ENCODE data around the gene CPM. TPM values are rescaled to one million over a fixed set of nuclear protein-coding genes. Genes with fewer than 3 reads are reported as not detected.
A peak's percentile ranks its signal among the peaks of the same experiment; 100 is the strongest.
"Not testable (repeated sequence)": the region's sequence is repeated elsewhere in the genome, so short reads cannot be mapped to it uniquely, and the experiment has no call there.

The CPM gene
- total RNA-seq, 2 experiments from 2014 or later: 1.1 to 6.1 TPM

- H3K27me3 Mint-ChIP-seq: no peaks in the 10 kb centered on the region
- peaks cover 16% of the 10 kb centered on the region for H3K4me1 Mint-ChIP-seq
- ATAC-seq (no peak), DNase-seq (no peak)
- no peaks in the 10 kb centered on the region for H3K9me3 Mint-ChIP-seq (ENCODE audit: low read depth)
- CTCF ChIA-PET: interaction anchor here (1.0 to 4.7 kb wide), 3 partner anchors 8 to 39 kb away, joined by 3 to 40 read pairs (median 3); no protein-coding TSS in a partner anchor
- no peak overlapping the region for H3K27ac Mint-ChIP-seq
- H3K36me3 Mint-ChIP-seq: peaks cover 50% of the 10 kb centered on the region
- no peak overlapping the region for H3K4me3 Mint-ChIP-seq
Measured at GRCh38 chr12:68828672-68829068, 104.3 kb downstream of the CPM start.

GRCh38 chr12:68827895-68828671, 104.9 kb downstream of the CPM start:
- H3K9me3 Mint-ChIP-seq (ENCODE audit: low read depth): no peaks in the 10 kb centered on the region
- ATAC-seq: no peak
- DNase-seq: no peak
- CTCF ChIA-PET: interaction anchor here (1.0 to 4.7 kb wide), 3 partner anchors 9 to 39 kb away, joined by 3 to 40 read pairs (median 3); no protein-coding TSS in a partner anchor
- H3K4me3 Mint-ChIP-seq: no peak overlapping the region
- no peak overlapping the region for H3K27ac Mint-ChIP-seq
- H3K27me3 Mint-ChIP-seq: no peaks in the 10 kb centered on the region
- peaks cover 54% of the 10 kb centered on the region for H3K36me3 Mint-ChIP-seq
- peaks cover 18% of the 10 kb centered on the region for H3K4me1 Mint-ChIP-seq

GRCh38 chr12:68825569-68826217, 107.3 kb downstream of the CPM start:
- DNase-seq: no peak
- CTCF ChIA-PET: no interaction called here
- Mint-ChIP-seq H3K4me1 (peaks cover 28% of the 10 kb centered on the region), H3K9me3 (ENCODE audit: low read depth) (no peaks in the 10 kb centered on the region), H3K27ac (peak overlapping the region; percentile 28), H3K36me3 (peaks cover 53% of the 10 kb centered on the region), H3K4me3 (no peak overlapping the region), H3K27me3 (no peaks in the 10 kb centered on the region)
- no peak for ATAC-seq

GRCh38 chr12:68824597-68825250, 108.2 kb downstream of the CPM start:
- DNase-seq: no peak
- Mint-ChIP-seq H3K27ac (no peak overlapping the region), H3K4me3 (no peak overlapping the region), H3K27me3 (no peaks in the 10 kb centered on the region), H3K4me1 (peaks cover 28% of the 10 kb centered on the region), H3K36me3 (peaks cover 56% of the 10 kb centered on the region), H3K9me3 (ENCODE audit: low read depth) (no peaks in the 10 kb centered on the region)
- CTCF ChIA-PET: no interaction called here
- no peak for ATAC-seq

- CTCF ChIA-PET: no interaction called here
- Mint-ChIP-seq H3K27ac (no peak overlapping the region), H3K27me3 (no peaks in the 10 kb centered on the region), H3K36me3 (peaks cover 60% of the 10 kb centered on the region), H3K4me3 (no peak overlapping the region), H3K9me3 (ENCODE audit: low read depth) (no peaks in the 10 kb centered on the region), H3K4me1 (peaks cover 31% of the 10 kb centered on the region)
- no peak for ATAC-seq
- no peak for DNase-seq
Measured at GRCh38 chr12:68824131-68824530, 108.8 kb downstream of the CPM start.

- Mint-ChIP-seq H3K9me3 (ENCODE audit: low read depth) (no peaks in the 10 kb centered on the region), H3K4me3 (no peak overlapping the region), H3K4me1 (peaks cover 33% of the 10 kb centered on the region), H3K36me3 (peaks cover 62% of the 10 kb centered on the region), H3K27me3 (no peaks in the 10 kb centered on the region), H3K27ac (no peak overlapping the region)
- no peak for DNase-seq
- CTCF ChIA-PET: interaction anchor here (0.6 kb wide), 1 partner anchor 9 kb away, joined by 3 read pairs; no protein-coding TSS in a partner anchor
- no peak for ATAC-seq
Measured at GRCh38 chr12:68823696-68824095, 109.3 kb downstream of the CPM start.

- ATAC-seq (peak; percentile 27), DNase-seq (no peak)
- H3K36me3 Mint-ChIP-seq: peaks cover 59% of the 10 kb centered on the region
- no peaks in the 10 kb centered on the region for H3K27me3 Mint-ChIP-seq
- H3K4me3 Mint-ChIP-seq: no peak overlapping the region
- H3K27ac Mint-ChIP-seq: peak overlapping the region; percentile 68
- H3K9me3 Mint-ChIP-seq (ENCODE audit: low read depth): no peaks in the 10 kb centered on the region
- H3K4me1 Mint-ChIP-seq: peaks cover 36% of the 10 kb centered on the region
- CTCF ChIA-PET: interaction anchor here (1.6 to 5.8 kb wide), 2 partner anchors 9 to 21 kb away, joined by 4 to 44 read pairs; no protein-coding TSS in a partner anchor
Measured at GRCh38 chr12:68821357-68822188, 111.4 kb downstream of the CPM start.

- peaks cover 46% of the 10 kb centered on the region for H3K4me1 Mint-ChIP-seq
- H3K36me3 Mint-ChIP-seq: peaks cover 62% of the 10 kb centered on the region
- DNase-seq; H3K27me3 Mint-ChIP-seq; H3K27ac Mint-ChIP-seq; ATAC-seq; H3K9me3 Mint-ChIP-seq (ENCODE audit: low read depth); H3K4me3 Mint-ChIP-seq: not testable (repeated sequence)
- CTCF ChIA-PET: interaction anchor here (1.0 to 5.8 kb wide), 4 partner anchors 10 to 84 kb away, joined by 3 to 44 read pairs (median 4); no protein-coding TSS in a partner anchor
Measured at GRCh38 chr12:68819481-68819880, 113.5 kb downstream of the CPM start.

- ATAC-seq: no peak
- Mint-ChIP-seq H3K36me3 (peaks cover 63% of the 10 kb centered on the region), H3K27me3 (no peaks in the 10 kb centered on the region), H3K27ac (peak overlapping the region; percentile 70), H3K9me3 (ENCODE audit: low read depth) (no peaks in the 10 kb centered on the region), H3K4me3 (no peak overlapping the region), H3K4me1 (peaks cover 61% of the 10 kb centered on the region)
- no peak for DNase-seq
- CTCF ChIA-PET: interaction anchor here (0.6 to 5.9 kb wide), 4 partner anchors 8 to 317 kb away, joined by 3 to 44 read pairs (median 24); partner anchors contain the start of gene MDM2
Measured at GRCh38 chr12:68815928-68816800, 116.8 kb downstream of the CPM start.

GRCh38 chr12:68815232-68815927, 117.6 kb downstream of the CPM start:
- H3K27ac Mint-ChIP-seq: peak overlapping the region; percentile 35
- DNase-seq (no peak), ATAC-seq (peak; percentile 23)

GRCh38 chr12:68814490-68815231, 118.3 kb downstream of the CPM start:
- DNase-seq: no peak
- H3K27me3 Mint-ChIP-seq: no peaks in the 10 kb centered on the region
- H3K4me1 Mint-ChIP-seq: peaks cover 62% of the 10 kb centered on the region
- H3K27ac Mint-ChIP-seq: peak overlapping the region; percentile 35
- CTCF ChIA-PET: interaction anchor here (0.9 to 5.9 kb wide), 3 partner anchors 9 to 146 kb away, joined by 3 to 40 read pairs (median 3); no protein-coding TSS in a partner anchor
- H3K4me3 Mint-ChIP-seq: peak overlapping the region; percentile 35
- ATAC-seq: peak; percentile 10
- no peaks in the 10 kb centered on the region for H3K9me3 Mint-ChIP-seq (ENCODE audit: low read depth)
- peaks cover 63% of the 10 kb centered on the region for H3K36me3 Mint-ChIP-seq

More at GRCh38 chr12:68815232-68815927, 117.6 kb downstream of the CPM start:
- Mint-ChIP-seq H3K4me1 (peaks cover 61% of the 10 kb centered on the region), H3K36me3 (peaks cover 63% of the 10 kb centered on the region), H3K4me3 (peak overlapping the region; percentile 35), H3K9me3 (ENCODE audit: low read depth) (no peaks in the 10 kb centered on the region), H3K27me3 (no peaks in the 10 kb centered on the region)
- CTCF ChIA-PET: interaction anchor here (0.6 to 5.9 kb wide), 3 partner anchors 15 to 316 kb away, joined by 3 to 40 read pairs (median 3); no protein-coding TSS in a partner anchor

Data from activated CD8-positive, alpha-beta memory T cell treated with anti-CD3 and anti-CD28 coated beads, Interleukin-2, amount 10 ng/mL, durations not matched to agents 7 days and 5 days (primary cell).